ENCODE data around the gene ITPR2. TPM values are rescaled to one million over a fixed set of nuclear protein-coding genes. Genes with fewer than 3 reads are reported as not detected.
A peak's percentile ranks its signal among the peaks of the same experiment; 100 is the strongest.

The ITPR2 gene
- total and polyA plus RNA-seq, 2 of the 13 experiments (the other 11 are each of a cell fraction or from before 2014, with no cell fraction given): 31.9 to 81.9 TPM

GRCh38 chr12:26818636-26819035 lies 14.4 kb downstream of the ITPR2 start (continued):
- TF ChIP-seq CSRNP2 (CRISPR knock-in tag; conservative IDR thresholded peaks at IDR 0.05; ENCODE audit: low read depth): no peak
- TF ChIP-seq ATF7 (IDR thresholded peaks at IDR 0.05): no peak
- TF ChIP-seq ATF7 (CRISPR knock-in tag; IDR thresholded peaks at IDR 0.05): no peak
- TF ChIP-seq ARID5B (CRISPR knock-in tag; IDR thresholded peaks at IDR 0.05): peak; percentile 68
- TF ChIP-seq ZNF747 (CRISPR knock-in tag; IDR thresholded peaks at IDR 0.05; ENCODE audit: borderline replicate concordance): no peak
- no peak for TF ChIP-seq ZNF816 (CRISPR knock-in tag; IDR thresholded peaks at IDR 0.05; ENCODE audit: borderline replicate concordance)
- no peak for TF ChIP-seq ZNF720 (CRISPR knock-in tag; IDR thresholded peaks at IDR 0.05)
- TF ChIP-seq PHF5A (CRISPR knock-in tag; IDR thresholded peaks at IDR 0.05; ENCODE audit: low read depth, unreplicated experiment): no peak
- no peak for TF ChIP-seq GZF1 (CRISPR knock-in tag; IDR thresholded peaks at IDR 0.05)
- TF ChIP-seq ARNTL (CRISPR knock-in tag; IDR thresholded peaks at IDR 0.05): no peak
- TF ChIP-seq RBM22 (optimal IDR thresholded peaks at IDR 0.05; ENCODE audit: low read length): no peak
- no peak for TF ChIP-seq TMF1 (CRISPR knock-in tag; IDR thresholded peaks at IDR 0.05; ENCODE audit: low read depth)
- TF ChIP-seq, protein P1, sequence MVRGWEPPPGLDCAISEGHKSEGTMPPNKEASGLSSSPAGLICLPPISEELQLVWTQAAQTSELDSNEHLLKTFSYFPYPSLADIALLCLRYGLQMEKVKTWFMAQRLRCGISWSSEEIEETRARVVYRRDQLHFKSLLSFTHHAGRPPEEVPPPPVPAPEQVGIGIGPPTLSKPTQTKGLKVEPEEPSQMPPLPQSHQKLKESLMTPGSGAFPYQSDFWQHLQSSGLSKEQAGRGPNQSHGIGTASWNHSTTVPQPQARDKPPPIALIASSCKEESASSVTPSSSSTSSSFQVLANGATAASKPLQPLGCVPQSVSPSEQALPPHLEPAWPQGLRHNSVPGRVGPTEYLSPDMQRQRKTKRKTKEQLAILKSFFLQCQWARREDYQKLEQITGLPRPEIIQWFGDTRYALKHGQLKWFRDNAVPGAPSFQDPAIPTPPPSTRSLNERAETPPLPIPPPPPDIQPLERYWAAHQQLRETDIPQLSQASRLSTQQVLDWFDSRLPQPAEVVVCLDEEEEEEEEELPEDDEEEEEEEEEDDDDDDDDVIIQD (CRISPR knock-in tag; IDR thresholded peaks at IDR 0.05; ENCODE audit: low read depth): peak; percentile 72; the same call in 1 of the 2 replicates
- no peak for TF ChIP-seq SOX13 (IDR thresholded peaks at IDR 0.05)
- TF ChIP-seq SOX13 (CRISPR knock-in tag; conservative IDR thresholded peaks at IDR 0.05 in 1 of 2, IDR thresholded peaks at IDR 0.05 in 1 of 2): peak in 1 of 2 experiments; percentile 37; a peak in 1 of 4 replicates
- no peak for TF ChIP-seq KMT2B (CRISPR knock-in tag; IDR thresholded peaks at IDR 0.05)
- TF ChIP-seq HNF4G (IDR thresholded peaks at IDR 0.05; ENCODE audit: borderline replicate concordance, low read depth, low read length): no peak
- TF ChIP-seq HNF4G (CRISPR knock-in tag; IDR thresholded peaks at IDR 0.05; ENCODE audit: borderline replicate concordance, low read depth): no peak
- peak; percentile 20 for TF ChIP-seq ASH2L (IDR thresholded peaks at IDR 0.05; ENCODE audit: insufficient read length, low read depth, low read length)
- peak; percentile 68; the same call in 1 of the 2 replicates for TF ChIP-seq GATAD2A (CRISPR knock-in tag; IDR thresholded peaks at IDR 0.05)
- no peak for TF ChIP-seq NFYB (CRISPR knock-in tag; IDR thresholded peaks at IDR 0.05)
- TF ChIP-seq TBP (CRISPR knock-in tag; IDR thresholded peaks at IDR 0.05): no peak
- TF ChIP-seq NR2F6 (IDR thresholded peaks at IDR 0.05): peak; percentile 11; the same call in 1 of the 2 replicates
- no peak for TF ChIP-seq NR2F6 (CRISPR knock-in tag; IDR thresholded peaks at IDR 0.05)
- TF ChIP-seq POGZ (CRISPR knock-in tag; IDR thresholded peaks at IDR 0.05): peak; percentile 32; the same call in 1 of the 2 replicates
